Endodermal cell (in vitro differentiated cells): ENCODE measurements around the gene C20orf144. TPM values are rescaled to one million over a fixed set of nuclear protein-coding genes. Genes with fewer than 3 reads are reported as not detected.

ENCODE experiments used
- DNase-seq: peaks from one replicate; pipeline ENCODE4 v3.0.0-alpha.2; 2017
- H3K27ac ChIP-seq: 2 replicates; pipeline ENCODE4 v1.5.1; 2013; ENCODE audit warnings: mild to moderate bottlenecking, low read depth, low read length, moderate library complexity
- H3K27me3 ChIP-seq: 2 replicates; pipeline ENCODE4 v1.6.1; 2013; ENCODE audit warnings: mild to moderate bottlenecking, low read length, moderate library complexity; ENCODE audit not compliant: insufficient read depth, control insufficient read depth, poor library complexity, severe bottlenecking
- H3K36me3 ChIP-seq: 2 replicates; pipeline ENCODE4 v1.7.0; 2013; ENCODE audit warnings: mild to moderate bottlenecking, low read length, moderate library complexity; ENCODE audit not compliant: control insufficient read depth, insufficient read depth
- H3K4me1 ChIP-seq: one replicate; pipeline ENCODE4 v1.7.0; 2013; ENCODE audit warnings: low read length; ENCODE audit not compliant: control insufficient read depth, insufficient read depth
- H3K4me3 ChIP-seq: 2 replicates; pipeline ENCODE4 v1.5.1; 2013; ENCODE audit warnings: mild to moderate bottlenecking, low read length, moderate library complexity
- H3K9ac ChIP-seq: 2 replicates; pipeline ENCODE4 v1.6.1; 2013; ENCODE audit warnings: mild to moderate bottlenecking, low read length, moderate library complexity; ENCODE audit not compliant: poor library complexity, severe bottlenecking; ENCODE audit errors: extremely low read depth
- H3K9me3 ChIP-seq: 2 replicates; pipeline ENCODE4 v1.6.1; 2013; ENCODE audit warnings: mild to moderate bottlenecking, low read length, moderate library complexity; ENCODE audit not compliant: control insufficient read depth
- H3K27ac Mint-ChIP-seq: 2 replicates; pipeline ENCODE4 v1.8.0; 2020; ENCODE audit warnings: mixed read lengths
- H3K27me3 Mint-ChIP-seq: 2 replicates; pipeline ENCODE4 v1.8.0; 2021; ENCODE audit warnings: mild to moderate bottlenecking, mixed read lengths; ENCODE audit not compliant: insufficient read depth
- H3K36me3 Mint-ChIP-seq: 2 replicates; pipeline ENCODE4 v1.8.0; 2020; ENCODE audit warnings: low read depth, mixed read lengths
- H3K4me1 Mint-ChIP-seq: 2 replicates; pipeline ENCODE4 v1.8.0; 2020; ENCODE audit warnings: mixed read lengths
- H3K4me3 Mint-ChIP-seq: 2 replicates; pipeline ENCODE4 v1.8.0; 2020; ENCODE audit warnings: mild to moderate bottlenecking, moderate library complexity, mixed read lengths
- H3K9me3 Mint-ChIP-seq: 2 replicates; pipeline ENCODE4 v1.8.0; 2020; ENCODE audit warnings: mild to moderate bottlenecking, mixed read lengths
- CTCF ChIP-seq: fragments of 200-600 bp; sonication (generic); conservative IDR thresholded peaks from 2 replicates; pipeline ENCODE4 v1.5.0; 2021; ENCODE audit warnings: antibody characterized with exemption, mild to moderate bottlenecking
- WGBS, 2 experiments: methylation state at CpG; one replicate each; pipeline versions ENCODE4 v1.1.5 to v1.1.7; 2013; ENCODE audit warnings: missing lambda C conversion rate in 2 of 2, mixed read lengths in 1 of 2; ENCODE audit not compliant: insufficient coverage in 1 of 2, insufficient read length in 1 of 2; 5-methylcytosine and 5-hydroxymethylcytosine counted together
- total RNA-seq, 2 donors: library from RNA; stranded (reverse); fragmentation: NEBNext Ultra II Directional in 1 of 2; extraction: Animal tissue kit (Norgen Biotek cat#: 25700) in 1 of 2; gene quantifications; 2 replicates in 1 of 2; 3 replicates in 1 of 2; pipeline ENCODE4 v1.2.1, GENCODE V29; 2021

C20orf144 gene
- total RNA-seq, 2 donors from 2014 or later: 0.44 TPM; not detected in 1

- Mint-ChIP-seq H3K36me3 (peaks cover 6% of the 10 kb centered on the region), H3K27ac (peak overlapping the region; percentile 59), H3K4me1 (peaks cover 18% of the 10 kb centered on the region), H3K9me3 (peaks cover 22% of the 10 kb centered on the region), H3K4me3 (no peak overlapping the region), H3K27me3 (peaks cover 10% of the 10 kb centered on the region)
- H3K36me3 ChIP-seq: no peaks in the 10 kb centered on the region
- peak; percentile 57 for TF ChIP-seq CTCF
- WGBS, 2 experiments: 82 to 83% methylated on average over 5 to 14 of the region's 17 CpGs
- H3K9ac ChIP-seq: no peak overlapping the region
- no peaks in the 10 kb centered on the region for H3K9me3 ChIP-seq
- no peak overlapping the region for H3K4me3 ChIP-seq
- H3K4me1 ChIP-seq: peaks cover 6% of the 10 kb centered on the region
- no peaks in the 10 kb centered on the region for H3K27me3 ChIP-seq
- peak overlapping the region; percentile 92 for H3K27ac ChIP-seq
- no peak for DNase-seq
These were observed 31.9 kb downstream of the C20orf144 start for GRCh38 chr20:33693741-33694638.

GRCh38 chr20:33694639-33695012, 32.5 kb downstream of the C20orf144 start:
- Histone ChIP-seq H3K9ac (no peak overlapping the region), H3K9me3 (no peaks in the 10 kb centered on the region), H3K27ac (peak overlapping the region; percentile 92), H3K27me3 (no peaks in the 10 kb centered on the region), H3K36me3 (no peaks in the 10 kb centered on the region), H3K4me1 (peaks cover 5% of the 10 kb centered on the region), H3K4me3 (no peak overlapping the region)
- 76 to 79% methylated on average over 6 of the region's 6 CpGs for WGBS, 2 experiments
- Mint-ChIP-seq H3K36me3 (peaks cover 6% of the 10 kb centered on the region), H3K27me3 (peaks cover 10% of the 10 kb centered on the region), H3K4me3 (no peak overlapping the region), H3K9me3 (peaks cover 23% of the 10 kb centered on the region), H3K27ac (peak overlapping the region; percentile 59), H3K4me1 (peaks cover 16% of the 10 kb centered on the region)
- TF ChIP-seq CTCF: no peak
- no peak for DNase-seq

- Histone ChIP-seq H3K9ac (no peak overlapping the region), H3K27ac (no peak overlapping the region), H3K9me3 (no peaks in the 10 kb centered on the region), H3K4me3 (no peak overlapping the region), H3K36me3 (no peaks in the 10 kb centered on the region), H3K4me1 (no peaks in the 10 kb centered on the region), H3K27me3 (no peaks in the 10 kb centered on the region)
- Mint-ChIP-seq H3K27ac (no peak overlapping the region), H3K4me3 (no peak overlapping the region), H3K4me1 (peaks cover 10% of the 10 kb centered on the region), H3K27me3 (peaks cover 8% of the 10 kb centered on the region), H3K9me3 (peaks cover 36% of the 10 kb centered on the region), H3K36me3 (peaks cover 6% of the 10 kb centered on the region)
- 86 to 93% methylated on average over 3 of the region's 4 CpGs for WGBS, 2 experiments
- DNase-seq: no peak
- TF ChIP-seq CTCF: no peak
These were observed 34.3 kb downstream of the C20orf144 start for GRCh38 chr20:33696448-33696847.
